ENCODE results near the gene CD109.
"Not testable (repeated sequence)": the region's sequence is repeated elsewhere in the genome, so short reads cannot be mapped to it uniquely, and the experiment has no call there.

Gene CD109

GRCh38 chr6:73688351-73688750 is 7.7 kb upstream of the CD109 start:
- no peak for DNase-seq (ENCODE audit: low read depth, low spot score)

GRCh38 chr6:73690056-73690455 is 5.9 kb upstream of the CD109 start:
- DNase-seq (ENCODE audit: low read depth, low spot score), result no peak

GRCh38 chr6:73691512-73691911 is 4.5 kb upstream of the CD109 start:
- no peak for DNase-seq (ENCODE audit: low read depth, low spot score)

- DNase-seq (ENCODE audit: low read depth, low spot score), result peak; percentile 15
Observed at GRCh38 chr6:73694711-73695411, 1.1 kb upstream of the CD109 start.

GRCh38 chr6:73696966-73697655 is 1.1 kb downstream of the CD109 start:
- DNase-seq (ENCODE audit: low read depth, low spot score), result peak; percentile 52

GRCh38 chr6:73699676-73700459 is 3.9 kb downstream of the CD109 start:
- no peak for DNase-seq (ENCODE audit: low read depth, low spot score)

- no peak for DNase-seq (ENCODE audit: low read depth, low spot score)
Observed at GRCh38 chr6:73702444-73702843, 6.4 kb downstream of the CD109 start.

- no peak for DNase-seq (ENCODE audit: low read depth, low spot score)
Observed at GRCh38 chr6:73703466-73703865, 7.5 kb downstream of the CD109 start.

- DNase-seq (ENCODE audit: low read depth, low spot score), result peak; percentile 43
Observed at GRCh38 chr6:73704260-73704659, 8.3 kb downstream of the CD109 start.

- DNase-seq (ENCODE audit: low read depth, low spot score), result no peak
Observed at GRCh38 chr6:73704798-73705197, 8.8 kb downstream of the CD109 start.

GRCh38 chr6:73706971-73707370 is 11.0 kb downstream of the CD109 start:
- DNase-seq (ENCODE audit: low read depth, low spot score), result no peak

GRCh38 chr6:73710470-73710869 is 14.5 kb downstream of the CD109 start:
- DNase-seq (ENCODE audit: low read depth, low spot score), result no peak

- DNase-seq (ENCODE audit: low read depth, low spot score), result no peak
Observed at GRCh38 chr6:73710948-73711347, 14.9 kb downstream of the CD109 start.

- DNase-seq (ENCODE audit: low read depth, low spot score), result no peak
Observed at GRCh38 chr6:73712535-73713173, 16.7 kb downstream of the CD109 start.

GRCh38 chr6:73713426-73714147 is 17.6 kb downstream of the CD109 start:
- DNase-seq (ENCODE audit: low read depth, low spot score), result no peak

- not testable (repeated sequence) for DNase-seq (ENCODE audit: low read depth, low spot score)
Observed at GRCh38 chr6:73715111-73715508, 19.1 kb downstream of the CD109 start.

- no peak for DNase-seq (ENCODE audit: low read depth, low spot score)
Observed at GRCh38 chr6:73719046-73719445, 23.0 kb downstream of the CD109 start.

GRCh38 chr6:73722318-73723060 is 26.5 kb downstream of the CD109 start:
- no peak for DNase-seq (ENCODE audit: low read depth, low spot score)

GRCh38 chr6:73723480-73723879 is 27.5 kb downstream of the CD109 start:
- DNase-seq (ENCODE audit: low read depth, low spot score), result not testable (repeated sequence)

GRCh38 chr6:73724389-73724788 is 28.4 kb downstream of the CD109 start:
- no peak for DNase-seq (ENCODE audit: low read depth, low spot score)

GRCh38 chr6:73725192-73725591 is 29.2 kb downstream of the CD109 start:
- DNase-seq (ENCODE audit: low read depth, low spot score), result not testable (repeated sequence)
